Measurements from ENCODE around the gene MALSU1. TPM values are rescaled to one million over a fixed set of nuclear protein-coding genes. Genes with fewer than 3 reads are reported as not detected.

Gene MALSU1
- total RNA-seq, 2 donors from 2014 or later = 78.5 to 83.4 TPM

Other genes starting within 250 kb of the MALSU1 start
- gene KLHL7, start 193.6 kb upstream of the MALSU1 start, total RNA-seq = 10 to 100 TPM; 19.7 to 27.6 TPM
- gene NUP42, start 117.3 kb upstream of the MALSU1 start, total RNA-seq = 10 to 100 TPM; 18.9 to 36.1 TPM
- gene GPNMB, start 52.6 kb upstream of the MALSU1 start, total RNA-seq = 1 to 10 TPM; 1.8 to 2.4 TPM
- gene IGF2BP3, start 171.2 kb downstream of the MALSU1 start, total RNA-seq = under 1 TPM; 0.39 to 0.56 TPM
- 100 to 1,000 TPM in 1 of 2 donors, 10 to 100 TPM in 1; 85.8 to 114 TPM for gene TRA2A, start 232.6 kb downstream of the MALSU1 start, total RNA-seq